ENCODE measurements around the gene RAPGEF3.

RAPGEF3 gene

GRCh38 chr12:47777741-47778558, 19.3 kb upstream of the RAPGEF3 start:
- in situ Hi-C loops (cut with MboI; ENCODE audit: low sequenced_read_pairs) = no loop called here

GRCh38 chr12:47777151-47777550, 18.5 kb upstream of the RAPGEF3 start:
- in situ Hi-C loops (cut with MboI; ENCODE audit: low sequenced_read_pairs) = no loop called here

- in situ Hi-C loops (cut with MboI; ENCODE audit: low sequenced_read_pairs) = no loop called here
Measured at GRCh38 chr12:47776471-47777143, 17.9 kb upstream of the RAPGEF3 start.

GRCh38 chr12:47775100-47775911, 16.6 kb upstream of the RAPGEF3 start:
- in situ Hi-C loops (cut with MboI; ENCODE audit: low sequenced_read_pairs) = no loop called here

GRCh38 chr12:47774663-47775062, 16.0 kb upstream of the RAPGEF3 start:
- in situ Hi-C loops (cut with MboI; ENCODE audit: low sequenced_read_pairs) = no loop called here

GRCh38 chr12:47773858-47774580, 15.3 kb upstream of the RAPGEF3 start:
- in situ Hi-C loops (cut with MboI; ENCODE audit: low sequenced_read_pairs) = no loop called here

- in situ Hi-C loops (cut with MboI; ENCODE audit: low sequenced_read_pairs) = no loop called here
Measured at GRCh38 chr12:47773062-47773857, 14.6 kb upstream of the RAPGEF3 start, which contains the start of gene SLC48A1. SLC48A1 (plus strand) TSS chr12:47773238; CDS start chr12:47773305, 67 bp downstream.

- in situ Hi-C loops (cut with MboI; ENCODE audit: low sequenced_read_pairs) = no loop called here
Measured at GRCh38 chr12:47772738-47773061, 14.0 kb upstream of the RAPGEF3 start.

GRCh38 chr12:47772094-47772660, 13.5 kb upstream of the RAPGEF3 start:
- in situ Hi-C loops (cut with MboI; ENCODE audit: low sequenced_read_pairs) = no loop called here

GRCh38 chr12:47771304-47771703, 12.6 kb upstream of the RAPGEF3 start:
- in situ Hi-C loops (cut with MboI; ENCODE audit: low sequenced_read_pairs) = no loop called here

GRCh38 chr12:47770086-47770726, 11.5 kb upstream of the RAPGEF3 start:
- in situ Hi-C loops (cut with MboI; ENCODE audit: low sequenced_read_pairs) = no loop called here

GRCh38 chr12:47769234-47770085, 10.8 kb upstream of the RAPGEF3 start:
- in situ Hi-C loops (cut with MboI; ENCODE audit: low sequenced_read_pairs) = no loop called here

GRCh38 chr12:47768323-47768811, 9.7 kb upstream of the RAPGEF3 start:
- in situ Hi-C loops (cut with MboI; ENCODE audit: low sequenced_read_pairs) = no loop called here

GRCh38 chr12:47767216-47767724, 8.6 kb upstream of the RAPGEF3 start:
- in situ Hi-C loops (cut with MboI; ENCODE audit: low sequenced_read_pairs) = no loop called here

GRCh38 chr12:47766502-47767215, 8.0 kb upstream of the RAPGEF3 start:
- in situ Hi-C loops (cut with MboI; ENCODE audit: low sequenced_read_pairs) = no loop called here

GRCh38 chr12:47763481-47764346, 5.0 kb upstream of the RAPGEF3 start:
- in situ Hi-C loops (cut with MboI; ENCODE audit: low sequenced_read_pairs) = no loop called here
